Thoracic aorta (tissue), 2 donors: ENCODE results near the gene STRIP1. TPM values are rescaled to one million over a fixed set of nuclear protein-coding genes. Genes with fewer than 3 reads are reported as not detected.
A peak's percentile ranks its signal among the peaks of the same experiment; 100 is the strongest.

Source experiments
- ATAC-seq: fragments of 150-250 bp; one replicate; pipeline ENCODE4 v1.8.0; 2017; ENCODE audit warnings: low read depth; ENCODE audit not compliant: insufficient number of reproducible peaks, low FRiP score
- DNase-seq: peaks from one replicate; pipeline ENCODE4 v3.0.0-alpha.2; 2020; ENCODE audit warnings: low spot score
- H3K27ac ChIP-seq, 2 donors: fragments of 200-600 bp; sonication (generic); 1 replicate in 1 of 2; 2 replicates in 1 of 2; pipeline ENCODE4 v1.5.1; 2016; ENCODE audit warnings: mild to moderate bottlenecking in 2 of 2, moderate library complexity in 2 of 2
- H3K27me3 ChIP-seq: fragments of 200-600 bp; sonication (generic); replicated peaks from 2 replicates; pipeline ENCODE4 v1.6.0; 2016; ENCODE audit warnings: mild to moderate bottlenecking; ENCODE audit not compliant: insufficient read depth
- H3K36me3 ChIP-seq: fragments of 200-600 bp; sonication (generic); one replicate; pipeline ENCODE4 v1.5.1; 2016
- H3K4me1 ChIP-seq, 2 donors: fragments of 200-600 bp; sonication (generic); 1 replicate in 1 of 2; 2 replicates in 1 of 2; pipeline versions ENCODE4 v1.5.1 to v1.6.0; 2016; ENCODE audit warnings: low read depth in 2 of 2, mild to moderate bottlenecking in 1 of 2; ENCODE audit not compliant: control insufficient read depth in 1 of 2
- H3K4me3 ChIP-seq: fragments of 200-600 bp; sonication (generic); 2 replicates; pipeline ENCODE4 v1.5.1; 2016; ENCODE audit warnings: mild to moderate bottlenecking
- H3K9me3 ChIP-seq: fragments of 200-600 bp; sonication (generic); 2 replicates; pipeline ENCODE4 v1.5.1; 2016
- CTCF ChIP-seq: fragments of 200-600 bp; sonication (generic); IDR thresholded peaks from one replicate; pipeline ENCODE4 v1.5.1; 2019; ENCODE audit warnings: antibody characterized with exemption
- total RNA-seq, 2 donors: library from RNA; depleted of rRNA; stranded (reverse); fragments of >200 nt; gene quantifications; one replicate each; pipeline versions ENCODE4 v1.1.0 to v1.2.3, GENCODE V29; 2016

STRIP1 gene, protein sequence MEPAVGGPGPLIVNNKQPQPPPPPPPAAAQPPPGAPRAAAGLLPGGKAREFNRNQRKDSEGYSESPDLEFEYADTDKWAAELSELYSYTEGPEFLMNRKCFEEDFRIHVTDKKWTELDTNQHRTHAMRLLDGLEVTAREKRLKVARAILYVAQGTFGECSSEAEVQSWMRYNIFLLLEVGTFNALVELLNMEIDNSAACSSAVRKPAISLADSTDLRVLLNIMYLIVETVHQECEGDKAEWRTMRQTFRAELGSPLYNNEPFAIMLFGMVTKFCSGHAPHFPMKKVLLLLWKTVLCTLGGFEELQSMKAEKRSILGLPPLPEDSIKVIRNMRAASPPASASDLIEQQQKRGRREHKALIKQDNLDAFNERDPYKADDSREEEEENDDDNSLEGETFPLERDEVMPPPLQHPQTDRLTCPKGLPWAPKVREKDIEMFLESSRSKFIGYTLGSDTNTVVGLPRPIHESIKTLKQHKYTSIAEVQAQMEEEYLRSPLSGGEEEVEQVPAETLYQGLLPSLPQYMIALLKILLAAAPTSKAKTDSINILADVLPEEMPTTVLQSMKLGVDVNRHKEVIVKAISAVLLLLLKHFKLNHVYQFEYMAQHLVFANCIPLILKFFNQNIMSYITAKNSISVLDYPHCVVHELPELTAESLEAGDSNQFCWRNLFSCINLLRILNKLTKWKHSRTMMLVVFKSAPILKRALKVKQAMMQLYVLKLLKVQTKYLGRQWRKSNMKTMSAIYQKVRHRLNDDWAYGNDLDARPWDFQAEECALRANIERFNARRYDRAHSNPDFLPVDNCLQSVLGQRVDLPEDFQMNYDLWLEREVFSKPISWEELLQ
- 10 to 100 TPM; 38.4 to 61.6 TPM for total RNA-seq

- DNase-seq, result peak; percentile 85
- Histone ChIP-seq H3K27ac (peak within 1 kb of the TSS; percentile 81 to 87), H3K9me3 (no peaks in the 10 kb centered on the region), H3K4me1 (peaks cover 0 to 10% of the 10 kb centered on the region in 2 donors), H3K4me3 (peak within 1 kb of the TSS; percentile 97), H3K27me3 (no peaks in the 10 kb centered on the region), H3K36me3 (peaks cover 14% of the 10 kb centered on the region)
- ATAC-seq, result peak; percentile 97
- TF ChIP-seq CTCF, result no peak
These were observed at the start of gene STRIP1 for GRCh38 chr1:110034451-110035235. Gene STRIP1, plus strand, starts transcription at chr1:110034624. Its CDS starts 14 bp downstream, at chr1:110034638.

DNA sequence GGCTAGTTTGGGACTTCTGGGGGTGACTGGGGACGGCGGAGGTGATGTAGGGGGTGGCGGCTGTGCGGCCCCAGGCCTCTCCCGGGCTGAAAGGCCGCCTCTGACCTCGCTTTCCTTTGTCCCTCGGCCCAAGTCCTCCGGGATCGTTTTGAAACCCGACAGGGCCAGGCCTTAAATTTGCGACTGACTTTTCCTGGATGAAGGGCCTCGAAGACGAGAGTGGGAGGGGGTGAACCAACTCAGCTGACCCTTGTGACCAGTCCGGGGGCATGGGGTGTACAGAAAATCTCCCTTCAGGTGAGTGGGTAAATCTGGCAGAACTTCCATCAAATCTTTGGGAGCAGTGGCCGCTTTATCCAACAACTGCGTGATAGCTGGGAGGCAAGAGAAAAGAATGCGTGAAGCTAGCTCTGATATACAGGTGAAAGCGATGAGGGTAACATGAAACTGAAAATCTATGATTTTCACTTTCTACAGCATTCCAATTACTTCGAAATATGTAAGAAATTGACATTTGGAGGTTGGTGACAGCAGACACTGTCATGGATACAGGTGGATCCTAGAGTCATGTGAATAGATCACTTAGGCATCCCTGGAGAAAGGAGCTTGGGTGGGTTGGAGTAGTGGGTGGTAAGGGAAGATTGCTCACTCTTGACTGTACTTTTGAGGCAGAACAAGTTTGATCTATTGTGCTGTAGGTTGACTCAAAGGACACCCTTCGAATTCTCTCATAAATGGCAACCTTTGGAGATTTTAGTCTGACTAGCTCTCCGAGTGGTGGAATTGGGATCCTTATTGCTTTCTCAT lies 49.0 kb upstream of the STRIP1 start:
- no peak for ATAC-seq

DNA sequence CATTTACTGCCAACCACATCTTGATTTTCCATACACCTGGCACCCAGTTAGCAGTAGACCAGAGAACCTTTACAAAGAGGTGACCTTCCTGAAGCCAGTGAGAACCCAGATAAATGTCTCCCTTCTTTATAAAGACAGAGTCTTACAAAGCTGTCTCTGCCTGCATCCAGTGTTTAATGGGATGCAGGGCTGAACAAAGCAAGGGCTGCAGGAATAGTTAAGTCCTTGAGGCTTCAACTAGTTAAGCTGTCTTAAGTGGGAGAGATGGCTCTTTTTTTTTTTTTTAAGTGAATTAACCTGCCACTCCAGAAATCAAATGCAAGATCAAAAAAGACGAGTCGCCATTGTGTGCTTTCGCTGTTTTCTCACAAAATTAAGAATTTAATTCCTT lies 48.4 kb upstream of the STRIP1 start:
- Histone ChIP-seq H3K4me3 (peak overlapping the region; percentile 90), H3K9me3 (no peaks in the 10 kb centered on the region), H3K27ac (no peak overlapping the region), H3K36me3 (no peaks in the 10 kb centered on the region), H3K27me3 (no peaks in the 10 kb centered on the region), H3K4me1 (peaks cover 25 to 58% of the 10 kb centered on the region in 2 donors)
- DNase-seq (no peak), ATAC-seq (no peak)
- no peak for TF ChIP-seq CTCF

More for the DNA sequence above, 49.0 kb upstream of the STRIP1 start:
- Histone ChIP-seq H3K9me3 (no peaks in the 10 kb centered on the region), H3K27me3 (no peaks in the 10 kb centered on the region), H3K36me3 (no peaks in the 10 kb centered on the region), H3K4me1 (peaks cover 24 to 62% of the 10 kb centered on the region in 2 donors), H3K4me3 (peak overlapping the region; percentile 90), H3K27ac (peak overlapping the region; percentile 96 to 97)
- TF ChIP-seq CTCF, result no peak
- no peak for DNase-seq

- Histone ChIP-seq H3K36me3 (no peaks in the 10 kb centered on the region), H3K4me3 (no peak overlapping the region), H3K9me3 (no peaks in the 10 kb centered on the region), H3K4me1 (peaks cover 25 to 63% of the 10 kb centered on the region in 2 donors), H3K27me3 (no peaks in the 10 kb centered on the region), H3K27ac (no peak overlapping the region)
- no peak for DNase-seq
- TF ChIP-seq CTCF, result no peak
- no peak for ATAC-seq
These were observed 46.0 kb upstream of the STRIP1 start for GRCh38 chr1:109988349-109988914.
